Progenitor cell of endocrine pancreas (in vitro differentiated cells): Measurements from ENCODE around the gene PKM. TPM values are rescaled to one million over a fixed set of nuclear protein-coding genes. Genes with fewer than 3 reads are reported as not detected.
"Not testable (repeated sequence)": the region's sequence is repeated elsewhere in the genome, so short reads cannot be mapped to it uniquely, and the experiment has no call there.

Experiments used
- DNase-seq: peaks from one replicate; pipeline ENCODE4 v3.0.0; 2021; ENCODE audit warnings: low spot score; ENCODE audit not compliant: unreplicated experiment
- H3K27ac Mint-ChIP-seq: 2 replicates; pipeline ENCODE4 v1.8.0; 2021; ENCODE audit warnings: mild to moderate bottlenecking, moderate library complexity, mixed read lengths
- H3K27me3 Mint-ChIP-seq: 2 replicates; pipeline ENCODE4 v1.8.0; 2021; ENCODE audit warnings: mixed read lengths
- H3K36me3 Mint-ChIP-seq: 2 replicates; pipeline ENCODE4 v1.8.0; 2022; ENCODE audit warnings: mixed read lengths; ENCODE audit not compliant: insufficient read depth
- H3K4me1 Mint-ChIP-seq: 2 replicates; pipeline ENCODE4 v1.8.0; 2021; ENCODE audit warnings: low read depth, mixed read lengths
- H3K4me3 Mint-ChIP-seq: 2 replicates; pipeline ENCODE4 v1.8.0; 2021; ENCODE audit warnings: low read depth, mild to moderate bottlenecking, moderate library complexity, mixed read lengths
- H3K9me3 Mint-ChIP-seq: 2 replicates; pipeline ENCODE4 v1.8.0; 2021; ENCODE audit warnings: low read depth, mixed read lengths
- CTCF ChIP-seq: fragments of 200-600 bp; sonication (generic); IDR thresholded peaks from one replicate; pipeline ENCODE4 v1.5.0; 2021; ENCODE audit warnings: antibody characterized with exemption, mild to moderate bottlenecking; ENCODE audit not compliant: unreplicated experiment
- long read RNA-seq: library from polyadenylated mRNA; unstranded; transcript quantifications from one replicate; pipeline ENCODE4 v2.0.0, GENCODE V29; 2020
- total RNA-seq: library from RNA; stranded (reverse); gene quantifications from 2 replicates; pipeline ENCODE4 v1.2.1, GENCODE V29; 2021

Gene PKM
- total RNA-seq: 511 and 525 TPM in 2 replicates
- long read RNA-seq, transcript PKM-202 (11 exons, 2,318 nt): major isoform, 227 of 259 reads
- long read RNA-seq, partial matches to known transcripts: 25 of 259 reads
- long read RNA-seq, other reads (novel, unspliced or antisense): 7 of 259 reads

- peak; percentile 98 for DNase-seq
- peak within 1 kb of the TSS; percentile 99 for H3K4me3 Mint-ChIP-seq
- H3K27me3 Mint-ChIP-seq: no peaks in the 10 kb centered on the region
- H3K36me3 Mint-ChIP-seq: no peaks in the 10 kb centered on the region
- no peaks in the 10 kb centered on the region for H3K9me3 Mint-ChIP-seq
- TF ChIP-seq CTCF: no peak
- peak within 1 kb of the TSS; percentile 98 for H3K27ac Mint-ChIP-seq
- H3K4me1 Mint-ChIP-seq: peaks cover 41% of the 10 kb centered on the region
Measured at GRCh38 chr15:72231066-72231832, at the start of gene PKM. Gene PKM (minus strand): TSS chr15:72231190. CDS start chr15:72219097, 12,093 bp downstream.

GRCh38 chr15:72280751-72281150 is 49.8 kb upstream of the PKM start:
- DNase-seq: no peak
- Mint-ChIP-seq H3K27me3 (peaks cover 17% of the 10 kb centered on the region), H3K4me1 (no peaks in the 10 kb centered on the region), H3K9me3 (no peaks in the 10 kb centered on the region), H3K4me3 (no peak overlapping the region), H3K36me3 (no peaks in the 10 kb centered on the region), H3K27ac (no peak overlapping the region)
- no peak for TF ChIP-seq CTCF

GRCh38 chr15:72278737-72279136 is 47.7 kb upstream of the PKM start:
- H3K4me3 Mint-ChIP-seq: no peak overlapping the region
- no peak overlapping the region for H3K27ac Mint-ChIP-seq
- H3K36me3 Mint-ChIP-seq: no peaks in the 10 kb centered on the region
- no peak for TF ChIP-seq CTCF
- no peaks in the 10 kb centered on the region for H3K4me1 Mint-ChIP-seq
- no peaks in the 10 kb centered on the region for H3K9me3 Mint-ChIP-seq
- peaks cover 28% of the 10 kb centered on the region for H3K27me3 Mint-ChIP-seq
- no peak for DNase-seq

GRCh38 chr15:72276326-72276700 is 45.3 kb upstream of the PKM start:
- Mint-ChIP-seq H3K4me3 (no peak overlapping the region), H3K9me3 (no peaks in the 10 kb centered on the region)

GRCh38 chr15:72275635-72276325 is 44.8 kb upstream of the PKM start:
- H3K27me3 Mint-ChIP-seq: peaks cover 28% of the 10 kb centered on the region
- not testable (repeated sequence) for H3K4me1 Mint-ChIP-seq, H3K36me3 Mint-ChIP-seq, DNase-seq, H3K4me3 Mint-ChIP-seq, H3K27ac Mint-ChIP-seq, H3K9me3 Mint-ChIP-seq

More at GRCh38 chr15:72276326-72276700, 45.3 kb upstream of the PKM start:
- H3K27me3 Mint-ChIP-seq: peaks cover 28% of the 10 kb centered on the region
- H3K4me1 Mint-ChIP-seq: peaks cover 6% of the 10 kb centered on the region
- TF ChIP-seq CTCF: no peak
- H3K36me3 Mint-ChIP-seq: no peaks in the 10 kb centered on the region
- DNase-seq: no peak
- no peak overlapping the region for H3K27ac Mint-ChIP-seq
